Endothelial cell of umbilical vein (primary cell): ENCODE data around the gene PHF23.

Source experiments
- CTCF ChIP-seq, 2 donors: IDR thresholded peaks; 1 replicate in 1 of 2; 2 replicates in 1 of 2; pipeline ENCODE4 v1.5.1; 2011; ENCODE audit warnings: low read length in 2 of 2, mild to moderate bottlenecking in 2 of 2, moderate library complexity in 2 of 2, control low read depth in 1 of 2, inconsistent platforms in 1 of 2, low read depth in 1 of 2; ENCODE audit not compliant: insufficient read depth in 1 of 2; ENCODE audit errors: extremely low read depth in 1 of 2
- FOS ChIP-seq: IDR thresholded peaks from 2 replicates; pipeline ENCODE4 v1.6.1; 2011; ENCODE audit warnings: mild to moderate bottlenecking, low read length, moderate library complexity, borderline replicate concordance; ENCODE audit not compliant: insufficient read depth

- TF ChIP-seq CTCF (IDR thresholded peaks at IDR 0.05; ENCODE audit: extremely low read depth in 1 of 2, insufficient read depth in 1 of 2, low read depth in 1 of 2, low read length in 2 of 2): no peak
- no peak for TF ChIP-seq FOS
Measured at GRCh38 chr17:7222093-7222971, 16.9 kb downstream of the PHF23 start.
